H1 (cell line): ENCODE measurements around the gene RBM24. TPM values are rescaled to one million over a fixed set of nuclear protein-coding genes. Genes with fewer than 3 reads are reported as not detected.

Experiments used
- CTCF ChIA-PET: fragments of 300-600 bp; sonication (Branson Sonifier 250); formaldehyde crosslinking; loops from one replicate; lab custom pipeline; 2021; ENCODE audit not compliant: partially characterized antibody; lab: Charles Lee
- POLR2A ChIA-PET: fragments of 300-600 bp; sonication (Branson Sonifier 250); formaldehyde crosslinking; loops from one replicate; lab custom pipeline; 2021; ENCODE audit warnings: inconsistent platforms; ENCODE audit not compliant: partially characterized antibody; lab: Charles Lee
- DNase-seq, 2 experiments: peaks; one replicate each; pipeline versions ENCODE4 v3.0.0 to v3.0.0-alpha.2; 2010 to 2022; ENCODE audit warnings: low spot score in 2 of 2, low read depth in 1 of 2, mixed read lengths in 1 of 2
- FAIRE-seq: peaks from 2 replicates; lab custom pipeline; 2011; peaks lifted over from hg19 to GRCh38; lab: Jason Lieb, UNC
- H2AFZ ChIP-seq: 2 replicates; pipeline ENCODE4 v1.8.1; 2012; ENCODE audit warnings: low read length, inconsistent platforms
- H2AK5ac ChIP-seq: 2 replicates; pipeline ENCODE4 v1.6.1; 2013; ENCODE audit warnings: low read depth, low read length
- H2BK120ac ChIP-seq: replicated peaks from 2 replicates; pipeline ENCODE3; 2013; ENCODE audit warnings: low read depth, low read length, inconsistent platforms
- H2BK12ac ChIP-seq: 2 replicates; pipeline ENCODE4 v1.6.1; 2013; ENCODE audit warnings: low read depth, low read length
- H2BK15ac ChIP-seq: 2 replicates; pipeline ENCODE4 v1.6.1; 2013; ENCODE audit warnings: low read length
- H2BK20ac ChIP-seq: 2 replicates; pipeline ENCODE4 v1.6.1; 2013; ENCODE audit warnings: low read length
- H2BK5ac ChIP-seq: 2 replicates; pipeline ENCODE4 v1.6.1; 2013; ENCODE audit warnings: low read depth, low read length
- H3K14ac ChIP-seq: 2 replicates; pipeline ENCODE4 v1.6.1; 2013; ENCODE audit warnings: inconsistent platforms; ENCODE audit not compliant: insufficient read length
- H3K18ac ChIP-seq: 2 replicates; pipeline ENCODE4 v1.6.1; 2013; ENCODE audit warnings: low read length; ENCODE audit errors: extremely low read depth
- H3K23ac ChIP-seq: 2 replicates; pipeline ENCODE4 v1.6.1; 2013; ENCODE audit warnings: inconsistent platforms; ENCODE audit not compliant: insufficient read length
- H3K23me2 ChIP-seq: 2 replicates; pipeline ENCODE4 v1.6.1; 2013; ENCODE audit warnings: low read depth, low read length
- H3K27ac ChIP-seq: 2 replicates; pipeline ENCODE4 v1.6.1; 2011; ENCODE audit warnings: low read depth, low read length, inconsistent platforms
- H3K27me3 ChIP-seq, 4 experiments: replicated peaks in 1 of 4; 1 replicate in 1 of 4; 2 replicates in 3 of 4; pipeline versions ENCODE4 v1.6.1 to v1.8.1; 2011 to 2013; ENCODE audit warnings: low read length in 3 of 4, mild to moderate bottlenecking in 3 of 4, inconsistent platforms in 2 of 4, mixed read lengths in 2 of 4, moderate library complexity in 1 of 4; ENCODE audit not compliant: control insufficient read depth in 3 of 4, insufficient read depth in 3 of 4; ENCODE audit errors: extremely low read depth in 1 of 4
- H3K36me3 ChIP-seq, 4 experiments: 2 replicates each; pipeline versions ENCODE4 v1.6.1 to v1.8.1; 2011 to 2013; ENCODE audit warnings: mild to moderate bottlenecking in 4 of 4, low read length in 3 of 4, moderate library complexity in 2 of 4, control low read depth in 1 of 4, inconsistent platforms in 1 of 4; ENCODE audit not compliant: insufficient read depth in 4 of 4, control insufficient read depth in 2 of 4
- H3K4ac ChIP-seq: replicated peaks from 2 replicates; pipeline ENCODE3; 2013; ENCODE audit warnings: low read length, low read depth, mixed read lengths, inconsistent platforms; ENCODE audit not compliant: insufficient read length
- H3K4me1 ChIP-seq, 4 experiments: replicated peaks in 1 of 4; 1 replicate in 1 of 4; 2 replicates in 3 of 4; pipeline versions ENCODE4 v1.6.1 to v1.8.1; 2011 to 2013; ENCODE audit warnings: low read length in 3 of 4, inconsistent platforms in 2 of 4, mixed read lengths in 1 of 4; ENCODE audit not compliant: insufficient read depth in 4 of 4, control insufficient read depth in 3 of 4
- H3K4me2 ChIP-seq, 2 experiments: 2 replicates each; pipeline versions ENCODE4 v1.6.1 to v1.8.1; 2011 to 2013; ENCODE audit warnings: low read depth in 2 of 2, low read length in 2 of 2, control low read depth in 1 of 2, inconsistent platforms in 1 of 2, mild to moderate bottlenecking in 1 of 2; ENCODE audit not compliant: insufficient read depth in 1 of 2
- H3K4me3 ChIP-seq, 4 experiments: fragments of 200-600, 300-600 bp in 1 of 4; sonication (generic), shearing (Covaris generic), sonication (Bioruptor Twin) in 1 of 4; 2 replicates each; pipeline versions ENCODE4 v1.5.1 to v1.8.1; 2011 to 2016; ENCODE audit warnings: low read length in 4 of 4, low read depth in 3 of 4, control low read depth in 2 of 4, inconsistent platforms in 2 of 4, mild to moderate bottlenecking in 2 of 4, mixed read lengths in 1 of 4, moderate library complexity in 1 of 4; ENCODE audit not compliant: insufficient read depth in 2 of 4; ENCODE audit errors: extremely low read depth in 1 of 4
- H3K56ac ChIP-seq: replicated peaks from 2 replicates; pipeline ENCODE3; 2013; ENCODE audit warnings: low read depth, mild to moderate bottlenecking, mixed read lengths, low read length, inconsistent platforms; ENCODE audit not compliant: insufficient read length
- H3K79me1 ChIP-seq: 2 replicates; pipeline ENCODE4 v1.6.1; 2013; ENCODE audit warnings: low read depth, low read length, control low read depth
- H3K79me2 ChIP-seq, 2 experiments: 2 replicates each; pipeline versions ENCODE4 v1.6.1 to v1.8.1; 2012 to 2013; ENCODE audit warnings: low read length in 2 of 2, mild to moderate bottlenecking in 2 of 2, inconsistent platforms in 1 of 2; ENCODE audit not compliant: insufficient read depth in 2 of 2, control insufficient read depth in 1 of 2
- H3K9ac ChIP-seq, 4 experiments: replicated peaks in 1 of 4; 1 replicate in 1 of 4; 2 replicates in 3 of 4; pipeline versions ENCODE4 v1.6.1 to v1.8.1; 2011 to 2013; ENCODE audit warnings: low read depth in 3 of 4, low read length in 3 of 4, control low read depth in 2 of 4, mild to moderate bottlenecking in 2 of 4, moderate library complexity in 2 of 4, inconsistent platforms in 1 of 4; ENCODE audit errors: extremely low read depth in 1 of 4
- H3K9me3 ChIP-seq, 2 experiments: 2 replicates each; pipeline versions ENCODE4 v1.6.1 to v1.8.1; 2012 to 2013; ENCODE audit warnings: mild to moderate bottlenecking in 2 of 2, moderate library complexity in 2 of 2, control low read depth in 1 of 2, inconsistent platforms in 1 of 2, low read depth in 1 of 2, low read length in 1 of 2, mixed read lengths in 1 of 2; ENCODE audit not compliant: insufficient read depth in 2 of 2
- H4K20me1 ChIP-seq, 2 experiments: replicated peaks in 1 of 2; 2 replicates each; pipeline versions ENCODE3 to v1.8.1; 2011 to 2013; ENCODE audit warnings: inconsistent platforms in 2 of 2, low read length in 2 of 2, mild to moderate bottlenecking in 1 of 2; ENCODE audit not compliant: insufficient read depth in 2 of 2, control insufficient read depth in 1 of 2
- H4K5ac ChIP-seq: 2 replicates; pipeline ENCODE4 v1.6.1; 2013; ENCODE audit warnings: low read length, low read depth, mixed read lengths, inconsistent platforms; ENCODE audit not compliant: insufficient read length
- H4K8ac ChIP-seq: 2 replicates; pipeline ENCODE4 v1.8.0; 2013; ENCODE audit warnings: mild to moderate bottlenecking, moderate library complexity, low read length, inconsistent platforms; ENCODE audit not compliant: insufficient read depth; ENCODE audit errors: extremely low read depth
- H4K91ac ChIP-seq: replicated peaks from 2 replicates; pipeline ENCODE3; 2013; ENCODE audit warnings: low read length, mixed read lengths, inconsistent platforms; ENCODE audit not compliant: insufficient read length
- CHD1 ChIP-seq: IDR thresholded peaks from 2 replicates; pipeline ENCODE4 v1.6.1; 2012; ENCODE audit warnings: low read depth, low read length, improper control_type of control experiment
- CTBP2 ChIP-seq: IDR thresholded peaks from 2 replicates; pipeline ENCODE4 v1.7.0; 2011; ENCODE audit warnings: borderline replicate concordance, mild to moderate bottlenecking, moderate library complexity, mixed read lengths, low read length; ENCODE audit not compliant: insufficient read depth, insufficient read length
- HDAC2 ChIP-seq, 2 experiments: fragments of 300-600 bp in 1 of 2; sonication (generic) in 1 of 2; IDR thresholded peaks; 2 replicates each; pipeline ENCODE4 v1.6.1; 2011 to 2012; ENCODE audit warnings: low read depth in 2 of 2, low read length in 2 of 2, mild to moderate bottlenecking in 2 of 2, moderate library complexity in 2 of 2, borderline replicate concordance in 1 of 2, inconsistent platforms in 1 of 2
- HDAC6 ChIP-seq: IDR thresholded peaks from one replicate; pipeline ENCODE4 v1.7.1; 2012; ENCODE audit warnings: low read depth, mild to moderate bottlenecking, inconsistent platforms, low read length, moderate library complexity
- JUN ChIP-seq: IDR thresholded peaks from 2 replicates; pipeline ENCODE4 v1.6.1; 2011; ENCODE audit warnings: low read depth, mild to moderate bottlenecking, improper control_type of control experiment, low read length
- MAFK ChIP-seq: IDR thresholded peaks from 2 replicates; pipeline ENCODE4 v1.6.1; 2012; ENCODE audit warnings: low read depth, mild to moderate bottlenecking, improper control_type of control experiment, low read length
- RXRA ChIP-seq: IDR thresholded peaks from 2 replicates; pipeline ENCODE4 v1.6.1; 2011; ENCODE audit warnings: low read depth, mild to moderate bottlenecking, low read length, moderate library complexity; ENCODE audit not compliant: insufficient read depth
- SP1 ChIP-seq: IDR thresholded peaks from 2 replicates; pipeline ENCODE4 v1.6.1; 2011; ENCODE audit warnings: low read depth, low read length
- TAF1 ChIP-seq: IDR thresholded peaks from 2 replicates; pipeline ENCODE4 v1.6.1; 2011; ENCODE audit warnings: mild to moderate bottlenecking, low read depth, low read length
- WGBS, 2 experiments: shearing (Covaris generic) in 1 of 2; methylation state at CpG; one replicate each; pipeline versions ENCODE4 v1.1.6 to v1.1.7; 2013 to 2015; ENCODE audit warnings: low lambda C conversion rate in 2 of 2, mixed read lengths in 2 of 2, inconsistent platforms in 1 of 2, low coverage in 1 of 2, missing lambda C conversion rate in 1 of 2; ENCODE audit not compliant: insufficient replicate concordance in 2 of 2, insufficient coverage in 1 of 2, insufficient read length in 1 of 2; ENCODE audit errors: extremely low coverage in 1 of 2, missing lambda C conversion rate in 1 of 2; 5-methylcytosine and 5-hydroxymethylcytosine counted together
- polyA plus RNA-seq, 7 experiments: library from polyadenylated mRNA; depleted of rRNA in 3 of 7; stranded (reverse) in 5 of 7; unstranded in 2 of 7; fragments of >200 nt in 5 of 7; fragments of 200-250 nt in 2 of 7; gene quantifications; 1 replicate in 5 of 7; 2 replicates in 1 of 7; 4 replicates in 1 of 7; pipeline versions ENCODE4 v1.2.1 to v1.2.3, GENCODE V29; 2011 to 2013; ENCODE audit warnings: missing spikeins in 2 of 7, mixed read lengths in 2 of 7
- total RNA-seq: library from RNA; stranded (reverse); fragmentation: NEBNext Ultra II Directional; extraction: Animal tissue kit (Norgen Biotek cat#: 25700); gene quantifications from 2 replicates; pipeline ENCODE4 v1.2.1, GENCODE V29; 2021

The RBM24 gene
- total and polyA plus RNA-seq, 2 of the 8 experiments (the other 6 are each of a cell fraction or from before 2014, with no cell fraction given), result 0.52 to 2.6 TPM

DNA sequence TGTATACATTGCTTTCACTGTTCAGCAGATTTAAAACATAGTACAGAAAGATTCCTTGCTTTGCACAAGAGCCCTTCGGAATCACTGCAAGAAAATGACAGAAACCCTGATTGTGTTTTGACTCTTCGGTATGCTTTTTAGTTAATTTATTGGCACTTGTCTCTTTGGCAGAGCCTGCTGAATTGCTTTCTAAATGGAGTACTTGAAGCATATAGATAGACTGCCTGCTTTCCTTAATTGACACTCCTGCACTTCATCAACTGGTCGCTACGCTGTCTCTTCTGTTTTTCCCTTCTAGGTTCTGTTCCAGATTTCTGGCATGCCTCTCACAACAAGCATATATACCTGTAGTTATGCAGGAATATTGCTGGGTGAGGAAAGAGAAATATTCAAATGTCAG lies 22.4 kb upstream of the RBM24 start:
- H2AK5ac ChIP-seq, result no peak overlapping the region
- no peak overlapping the region for H3K14ac ChIP-seq
- H2BK20ac ChIP-seq, result no peak overlapping the region
- H3K36me3 ChIP-seq, result no peaks in the 10 kb centered on the region
- H2BK5ac ChIP-seq, result no peak overlapping the region
- DNase-seq (no peak), FAIRE-seq (no peak)
- no peaks in the 10 kb centered on the region for H3K9me3 ChIP-seq
- no peak overlapping the region for H2BK15ac ChIP-seq
- no peak overlapping the region for H3K4me2 ChIP-seq
- no peak overlapping the region for H2BK12ac ChIP-seq
- H3K27ac ChIP-seq, result no peak overlapping the region
- no peak overlapping the region for H3K4me3 ChIP-seq
- H3K9ac ChIP-seq, result no peak overlapping the region
- H3K27me3 ChIP-seq, result no peaks in the 10 kb centered on the region
- H3K23me2 ChIP-seq, result no peaks in the 10 kb centered on the region
- no peak overlapping the region for H3K23ac ChIP-seq
- no peak overlapping the region for H2BK120ac ChIP-seq
- H3K79me1 ChIP-seq, result no peaks in the 10 kb centered on the region
- H3K56ac ChIP-seq, result no peak overlapping the region
- H4K8ac ChIP-seq, result no peak overlapping the region
- H2AFZ ChIP-seq, result no peak overlapping the region
- H3K4ac ChIP-seq, result no peak overlapping the region
- ChIA-PET CTCF (no interaction called here), POLR2A (no interaction called here)
- WGBS, 2 experiments, result 89% methylated on average over 4 of the region's 4 CpGs; no CpG with 5 or more reads in 1 of the 2 experiments
- H3K18ac ChIP-seq, result no peak overlapping the region
- peaks cover 0 to 6% (median 1%) of the 10 kb centered on the region in 4 experiments; a peak in 2 of 7 replicates for H3K4me1 ChIP-seq
- H4K20me1 ChIP-seq, result no peaks in the 10 kb centered on the region
- no peak overlapping the region for H4K5ac ChIP-seq
- no peaks in the 10 kb centered on the region for H3K79me2 ChIP-seq
- H4K91ac ChIP-seq, result no peak overlapping the region
- TF ChIP-seq MAFK (no peak), SP1 (no peak), RXRA (no peak), HDAC6 (no peak), HDAC2 (IDR thresholded peaks at IDR 0.05; ENCODE audit: borderline replicate concordance in 1 of 2, low read depth in 2 of 2, low read length in 2 of 2) (no peak), CHD1 (no peak), CTBP2 (no peak), JUN (no peak), TAF1 (no peak)
